K562 (cell line): Measurements from ENCODE around the gene TCAP. TPM values are rescaled to one million over a fixed set of nuclear protein-coding genes. Genes with fewer than 3 reads are reported as not detected.

Experiments used
- ATAC-seq: fragments of 200-7000 bp; cut with Tn5 transposase; 3 replicates; pipeline ENCODE4 v1.9.1; 2020; ENCODE audit warnings: moderate library complexity
- BruUV-seq: library from RNA; stranded (reverse); fragments of 400-500 nt; replicated peaks from 2 replicates; lab custom pipeline; 2021; lab: Mats Ljungman, UMichigan
- CTCF ChIA-PET: fragments of 300-600 bp; formaldehyde crosslinking; extraction: SDS; loops from one replicate; lab custom pipeline; 2021; ENCODE audit warnings: low intra/inter-chr PET ratio; lab: Yijun Ruan, JAX
- POLR2A ChIA-PET: fragments of 300-600, 350-650 bp; sonication (Branson Sonifier 250); formaldehyde crosslinking; extraction: SDS; loops from one replicate; lab custom pipeline; 2021; ENCODE audit warnings: antibody characterized with exemption, inconsistent platforms; lab: Yijun Ruan, JAX
- DNase-seq, 4 experiments: peaks; one replicate each; pipeline versions ENCODE4 v3.0.0 to v3.0.0-alpha.2; 2011 to 2018; ENCODE audit warnings: low spot score in 3 of 4, mixed read lengths in 3 of 4; ENCODE audit errors: extremely low read depth in 1 of 4
- FAIRE-seq: peaks from 2 replicates; lab custom pipeline; 2011; peaks lifted over from hg19 to GRCh38; lab: Jason Lieb, UNC
- H2AFZ ChIP-seq: 2 replicates; pipeline ENCODE4 v1.6.0; 2011; ENCODE audit warnings: low read depth, low read length, control low read depth, inconsistent platforms
- H3K27ac ChIP-seq: fragments of 200-600 bp; 3 replicates; pipeline ENCODE4 v1.8.0; 2011; ENCODE audit warnings: low read depth, mild to moderate bottlenecking, control low read depth, inconsistent platforms, low read length, moderate library complexity, mixed read lengths; ENCODE audit errors: extremely low read depth
- H3K27me3 ChIP-seq, 2 experiments: fragments of 300-600 bp in 1 of 2; 2 replicates in 1 of 2; 3 replicates in 1 of 2; pipeline versions ENCODE4 v1.6.0 to v1.8.0; 2011; ENCODE audit warnings: inconsistent platforms in 2 of 2, low read length in 2 of 2, mild to moderate bottlenecking in 1 of 2, mixed read lengths in 1 of 2, moderate library complexity in 1 of 2; ENCODE audit not compliant: control insufficient read depth in 2 of 2, insufficient read depth in 2 of 2
- H3K36me3 ChIP-seq: fragments of 300-600 bp; 3 replicates; pipeline ENCODE4 v1.8.0; 2011; ENCODE audit warnings: mild to moderate bottlenecking, low read length, inconsistent platforms; ENCODE audit not compliant: control insufficient read depth, insufficient read depth
- H3K4me1 ChIP-seq, 2 experiments: fragments of 200-600 bp in 1 of 2; replicated peaks in 1 of 2; 2 replicates in 1 of 2; 3 replicates in 1 of 2; pipeline versions ENCODE4 v1.5.1 to v1.8.0; 2011; ENCODE audit warnings: inconsistent platforms in 2 of 2, low read length in 2 of 2, mild to moderate bottlenecking in 1 of 2, mixed read lengths in 1 of 2, moderate library complexity in 1 of 2; ENCODE audit not compliant: control insufficient read depth in 2 of 2, insufficient read depth in 2 of 2
- H3K4me2 ChIP-seq: 2 replicates; pipeline ENCODE4 v1.6.1; 2011; ENCODE audit warnings: low read length, control low read depth, inconsistent platforms, mixed read lengths; ENCODE audit not compliant: insufficient read depth
- H3K4me3 ChIP-seq: fragments of 200-600 bp; sonication (generic), shearing (Covaris generic); 2 replicates; pipeline ENCODE4 v1.5.1; 2016; ENCODE audit warnings: control low read depth, inconsistent platforms
- H3K79me2 ChIP-seq: fragments of 200-600 bp; 3 replicates; pipeline ENCODE4 v1.8.0; 2011; ENCODE audit warnings: low read length, inconsistent platforms; ENCODE audit not compliant: control insufficient read depth, insufficient read depth
- H3K9ac ChIP-seq, 2 experiments: 2 replicates each; pipeline versions ENCODE4 v1.6.0 to v1.6.1; 2011; ENCODE audit warnings: low read depth in 2 of 2, low read length in 2 of 2, control low read depth in 1 of 2, inconsistent platforms in 1 of 2, mild to moderate bottlenecking in 1 of 2, mixed read lengths in 1 of 2; ENCODE audit not compliant: insufficient read depth in 1 of 2
- H3K9me1 ChIP-seq: one replicate; pipeline ENCODE4 v1.6.0; 2011; ENCODE audit warnings: inconsistent platforms, mild to moderate bottlenecking, low read length, moderate library complexity; ENCODE audit not compliant: control insufficient read depth, insufficient read depth
- H3K9me3 ChIP-seq: replicated peaks from 2 replicates; pipeline ENCODE4 v1.5.1; 2011; ENCODE audit warnings: low read depth, low read length, inconsistent platforms; ENCODE audit not compliant: control insufficient read depth, insufficient read depth
- H4K20me1 ChIP-seq: replicated peaks from 2 replicates; pipeline ENCODE4 v1.6.1; 2011; ENCODE audit warnings: low read length, inconsistent platforms, mixed read lengths; ENCODE audit not compliant: control insufficient read depth, insufficient read depth
- AFF1 ChIP-seq, 2 experiments: fragments of 450-650 bp; IDR thresholded peaks; 2 replicates each; pipeline ENCODE4 v1.6.1; 2018; ENCODE audit warnings: mild to moderate bottlenecking in 2 of 2, low read depth in 1 of 2; ENCODE audit not compliant: partially characterized antibody in 2 of 2
- BACH1 ChIP-seq: fragments of 200-800 bp; sonication (Bioruptor generic); IDR thresholded peaks from 2 replicates; pipeline ENCODE4 v1.6.1; 2016; ENCODE audit warnings: missing genetic modification characterization, missing compliant biosample characterization
- CBFA2T2 ChIP-seq: fragments of 450-650 bp; conservative IDR thresholded peaks from 2 replicates; pipeline ENCODE4 v1.6.1; 2017; ENCODE audit warnings: mild to moderate bottlenecking
- CHD2 ChIP-seq: IDR thresholded peaks from 2 replicates; pipeline ENCODE4 v1.6.1; 2011; ENCODE audit warnings: low read depth, low read length
- CTCF ChIP-seq, 3 experiments: IDR thresholded peaks in 2 of 3; conservative IDR thresholded peaks in 1 of 3; 2 replicates each; pipeline ENCODE4 v1.5.1; 2011 to 2012; ENCODE audit warnings: low read length in 3 of 3, mild to moderate bottlenecking in 3 of 3, control low read depth in 2 of 3, improper control_type of control experiment in 1 of 3, inconsistent platforms in 1 of 3, low read depth in 1 of 3, mixed read lengths in 1 of 3, moderate library complexity in 1 of 3; ENCODE audit not compliant: insufficient read depth in 2 of 3
- ELF2 ChIP-seq: fragments of 250-450 bp; sonication (Bioruptor Pico); IDR thresholded peaks from 2 replicates; pipeline ENCODE4 v1.5.0; 2021; ENCODE audit warnings: mild to moderate bottlenecking
- FOXJ2 ChIP-seq: fragments of 200-800 bp; sonication (Bioruptor generic); IDR thresholded peaks from 2 replicates; pipeline ENCODE4 v1.6.1; 2016; ENCODE audit warnings: missing genetic modification characterization, missing compliant biosample characterization
- GATAD2A ChIP-seq: fragments of 450-650 bp; IDR thresholded peaks from 2 replicates; pipeline ENCODE4 v1.6.1; 2017
- KLF16 ChIP-seq: IDR thresholded peaks from 2 replicates; pipeline ENCODE4 v1.6.1; 2016; ENCODE audit warnings: antibody characterized with exemption
- SRSF3 ChIP-seq: fragments of 200-400 bp; formaldehyde crosslinking; IDR thresholded peaks from 2 replicates; pipeline ENCODE4 v1.6.1; 2016; ENCODE audit warnings: mild to moderate bottlenecking, low read length, moderate library complexity; ENCODE audit not compliant: insufficient read depth
- ZNF197 ChIP-seq: fragments of 200-800 bp; sonication (Bioruptor generic); IDR thresholded peaks from 2 replicates; pipeline ENCODE4 v1.6.1; 2016; ENCODE audit warnings: low read depth, missing genetic modification characterization, missing compliant biosample characterization
- WGBS: fragments of 100-300 bp; shearing (Covaris generic); methylation state at CpG from one replicate; pipeline ENCODE4 v1.1.6; 2016; ENCODE audit warnings: low coverage, mixed read lengths; ENCODE audit not compliant: insufficient coverage; ENCODE audit errors: missing lambda C conversion rate; 5-methylcytosine and 5-hydroxymethylcytosine counted together
- in situ Hi-C: fragments of 300-500 bp; cut with MboI; formaldehyde crosslinking; loops from 4 replicates; pipeline ENCODE4 v1.15.0; 2018; ENCODE audit warnings: inconsistent platforms, mixed read lengths
- intact Hi-C: fragments of 100-400 bp; cut with micrococcal nuclease; formaldehyde crosslinking; loops from 2 replicates; pipeline ENCODE4 v1.14.2; 2022
- polyA plus RNA-seq, 8 experiments: library from polyadenylated mRNA; depleted of rRNA in 4 of 8; stranded (reverse) in 5 of 8; unstranded in 3 of 8; fragments of >200 nt; fragmentation: Nextera tagmentation in 2 of 8; fragmentation: Illumina TruSeq in 1 of 8; extraction: Ambion mirVana in 2 of 8; extraction: Trizol in 1 of 8; gene quantifications; 2 replicates each; pipeline versions ENCODE4 v1.2.1 to v1.2.3, GENCODE V29; 2011 to 2014; ENCODE audit warnings: inconsistent platforms in 1 of 8, missing spikeins in 1 of 8
- total RNA-seq, 7 experiments: library from RNA; depleted of rRNA in 6 of 7; stranded (reverse); fragments of >200 nt in 6 of 7; fragmentation: Illumina TruSeq in 2 of 7; extraction: Trizol in 2 of 7; gene quantifications; 2 replicates each; pipeline versions ENCODE4 v1.2.1 to v1.2.3, GENCODE V29; 2011 to 2021; ENCODE audit warnings: low replicate concordance in 1 of 7
- TF ChIP-seq, protein P1 (sequence below): sonication (generic); formaldehyde crosslinking; IDR thresholded peaks from 2 replicates; pipeline ENCODE4 v1.8.1; 2023; ENCODE audit warnings: mild to moderate bottlenecking, missing genetic modification reagents, moderate library complexity
- TF ChIP-seq, protein P2 (sequence below): fragments of 450-650 bp; formaldehyde crosslinking; IDR thresholded peaks from 2 replicates; pipeline ENCODE4 v1.4.0; 2020; ENCODE audit warnings: mild to moderate bottlenecking

The TCAP gene
- total and polyA plus RNA-seq, 9 of the 15 experiments (the other 6 are each of a cell fraction or from before 2014, with no cell fraction given), result 0.33 to 1.4 (median 0.82) TPM; not detected in 2

- peak in 1 of 3 experiments; percentile 24; a peak in 2 of 6 replicates for TF ChIP-seq CTCF (IDR thresholded peaks at IDR 0.05 in 2 of 3, conservative IDR thresholded peaks at IDR 0.05 in 1 of 3; ENCODE audit: insufficient read depth in 2 of 3, low read depth in 1 of 3, low read length in 3 of 3)
- no peak for TF ChIP-seq CHD2
Measured at GRCh38 chr17:39688945-39689344, 23.8 kb downstream of the TCAP start (continued).

DNA sequence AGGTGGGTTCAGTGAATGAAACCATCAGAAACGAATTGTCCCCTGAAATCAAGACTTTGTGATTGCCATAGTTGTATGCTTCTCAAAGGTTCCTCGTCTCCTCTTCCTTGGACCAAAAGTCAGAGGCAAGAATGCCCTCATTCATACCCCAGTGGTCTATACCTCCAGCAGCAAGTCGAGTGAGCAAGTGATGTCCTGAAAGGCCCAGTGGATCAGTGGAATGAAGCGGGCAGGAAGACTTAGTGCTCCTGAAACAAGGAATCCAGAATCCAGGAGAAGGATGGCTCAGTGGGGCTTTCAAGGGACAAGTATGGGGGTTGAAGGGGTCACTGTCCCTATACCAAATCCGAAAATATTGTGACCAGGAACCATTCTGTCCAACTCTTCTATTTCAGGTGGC lies 29.4 kb downstream of the TCAP start:
- ATAC-seq (no peak), DNase-seq (no peak), FAIRE-seq (peak; percentile 15)
- no peaks in the 10 kb centered on the region; the same call in 2 of the 3 replicates for H3K36me3 ChIP-seq
- BruUV-seq, result no TSS peak
- no peak overlapping the region for H3K27ac ChIP-seq
- in situ Hi-C loops, result no loop called here
- no peaks in the 10 kb centered on the region for H3K9me3 ChIP-seq
- WGBS, result 50% methylated on average over 4 of the region's 5 CpGs
- H4K20me1 ChIP-seq, result no peaks in the 10 kb centered on the region
- no peaks in the 10 kb centered on the region for H3K9me1 ChIP-seq
- ChIA-PET POLR2A (interaction anchor here (0.7 to 1.9 kb wide), 5 partner anchors 11 to 87 kb away, joined by 3 to 6 read pairs (median 4); partner anchors contain the start of gene NEUROD2), CTCF (interaction anchor here (0.6 kb wide), 1 partner anchor 87 kb away, joined by 3 read pairs; no protein-coding TSS in a partner anchor)
- intact Hi-C loops, result no loop called here
- no peaks in the 10 kb centered on the region for H3K79me2 ChIP-seq
- H3K4me1 ChIP-seq, result peaks cover 0 to 4% of the 10 kb centered on the region in 2 experiments; a peak in 2 of 5 replicates
- no peak overlapping the region for H3K4me2 ChIP-seq
- H3K4me3 ChIP-seq, result no peak overlapping the region
- no peak overlapping the region; a peak in 1 of 4 replicates for H3K9ac ChIP-seq
- no peaks in the 10 kb centered on the region for H3K27me3 ChIP-seq
- no peak overlapping the region for H2AFZ ChIP-seq
- no peak for TF ChIP-seq AFF1 (IDR thresholded peaks at IDR 0.05; ENCODE audit: low read depth in 1 of 2, partially characterized antibody in 2 of 2)
- TF ChIP-seq, protein P1, sequence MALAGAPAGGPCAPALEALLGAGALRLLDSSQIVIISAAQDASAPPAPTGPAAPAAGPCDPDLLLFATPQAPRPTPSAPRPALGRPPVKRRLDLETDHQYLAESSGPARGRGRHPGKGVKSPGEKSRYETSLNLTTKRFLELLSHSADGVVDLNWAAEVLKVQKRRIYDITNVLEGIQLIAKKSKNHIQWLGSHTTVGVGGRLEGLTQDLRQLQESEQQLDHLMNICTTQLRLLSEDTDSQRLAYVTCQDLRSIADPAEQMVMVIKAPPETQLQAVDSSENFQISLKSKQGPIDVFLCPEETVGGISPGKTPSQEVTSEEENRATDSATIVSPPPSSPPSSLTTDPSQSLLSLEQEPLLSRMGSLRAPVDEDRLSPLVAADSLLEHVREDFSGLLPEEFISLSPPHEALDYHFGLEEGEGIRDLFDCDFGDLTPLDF (CRISPR knock-in tag), result no peak
- no peak for TF ChIP-seq SRSF3
- no peak for TF ChIP-seq ZNF197 (CRISPR knock-in tag)
- TF ChIP-seq GATAD2A, result no peak
- TF ChIP-seq, protein P2, sequence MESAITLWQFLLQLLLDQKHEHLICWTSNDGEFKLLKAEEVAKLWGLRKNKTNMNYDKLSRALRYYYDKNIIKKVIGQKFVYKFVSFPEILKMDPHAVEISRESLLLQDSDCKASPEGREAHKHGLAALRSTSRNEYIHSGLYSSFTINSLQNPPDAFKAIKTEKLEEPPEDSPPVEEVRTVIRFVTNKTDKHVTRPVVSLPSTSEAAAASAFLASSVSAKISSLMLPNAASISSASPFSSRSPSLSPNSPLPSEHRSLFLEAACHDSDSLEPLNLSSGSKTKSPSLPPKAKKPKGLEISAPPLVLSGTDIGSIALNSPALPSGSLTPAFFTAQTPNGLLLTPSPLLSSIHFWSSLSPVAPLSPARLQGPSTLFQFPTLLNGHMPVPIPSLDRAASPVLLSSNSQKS (CRISPR knock-in tag), result no peak
- no peak for TF ChIP-seq BACH1
- TF ChIP-seq ELF2 (CRISPR knock-in tag), result no peak
- TF ChIP-seq KLF16, result no peak
- no peak for TF ChIP-seq FOXJ2 (tag)
- TF ChIP-seq CBFA2T2, result no peak
